ENCODE data around the gene OTUD4. TPM values are rescaled to one million over a fixed set of nuclear protein-coding genes. Genes with fewer than 3 reads are reported as not detected.
"Not testable (repeated sequence)": the region's sequence is repeated elsewhere in the genome, so short reads cannot be mapped to it uniquely, and the experiment has no call there.

Gene OTUD4, protein sequence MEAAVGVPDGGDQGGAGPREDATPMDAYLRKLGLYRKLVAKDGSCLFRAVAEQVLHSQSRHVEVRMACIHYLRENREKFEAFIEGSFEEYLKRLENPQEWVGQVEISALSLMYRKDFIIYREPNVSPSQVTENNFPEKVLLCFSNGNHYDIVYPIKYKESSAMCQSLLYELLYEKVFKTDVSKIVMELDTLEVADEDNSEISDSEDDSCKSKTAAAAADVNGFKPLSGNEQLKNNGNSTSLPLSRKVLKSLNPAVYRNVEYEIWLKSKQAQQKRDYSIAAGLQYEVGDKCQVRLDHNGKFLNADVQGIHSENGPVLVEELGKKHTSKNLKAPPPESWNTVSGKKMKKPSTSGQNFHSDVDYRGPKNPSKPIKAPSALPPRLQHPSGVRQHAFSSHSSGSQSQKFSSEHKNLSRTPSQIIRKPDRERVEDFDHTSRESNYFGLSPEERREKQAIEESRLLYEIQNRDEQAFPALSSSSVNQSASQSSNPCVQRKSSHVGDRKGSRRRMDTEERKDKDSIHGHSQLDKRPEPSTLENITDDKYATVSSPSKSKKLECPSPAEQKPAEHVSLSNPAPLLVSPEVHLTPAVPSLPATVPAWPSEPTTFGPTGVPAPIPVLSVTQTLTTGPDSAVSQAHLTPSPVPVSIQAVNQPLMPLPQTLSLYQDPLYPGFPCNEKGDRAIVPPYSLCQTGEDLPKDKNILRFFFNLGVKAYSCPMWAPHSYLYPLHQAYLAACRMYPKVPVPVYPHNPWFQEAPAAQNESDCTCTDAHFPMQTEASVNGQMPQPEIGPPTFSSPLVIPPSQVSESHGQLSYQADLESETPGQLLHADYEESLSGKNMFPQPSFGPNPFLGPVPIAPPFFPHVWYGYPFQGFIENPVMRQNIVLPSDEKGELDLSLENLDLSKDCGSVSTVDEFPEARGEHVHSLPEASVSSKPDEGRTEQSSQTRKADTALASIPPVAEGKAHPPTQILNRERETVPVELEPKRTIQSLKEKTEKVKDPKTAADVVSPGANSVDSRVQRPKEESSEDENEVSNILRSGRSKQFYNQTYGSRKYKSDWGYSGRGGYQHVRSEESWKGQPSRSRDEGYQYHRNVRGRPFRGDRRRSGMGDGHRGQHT
- 10.0 and 11.1 TPM in 2 replicates for total RNA-seq (2014; rRNA removed; shearing (Covaris generic))

DNA sequence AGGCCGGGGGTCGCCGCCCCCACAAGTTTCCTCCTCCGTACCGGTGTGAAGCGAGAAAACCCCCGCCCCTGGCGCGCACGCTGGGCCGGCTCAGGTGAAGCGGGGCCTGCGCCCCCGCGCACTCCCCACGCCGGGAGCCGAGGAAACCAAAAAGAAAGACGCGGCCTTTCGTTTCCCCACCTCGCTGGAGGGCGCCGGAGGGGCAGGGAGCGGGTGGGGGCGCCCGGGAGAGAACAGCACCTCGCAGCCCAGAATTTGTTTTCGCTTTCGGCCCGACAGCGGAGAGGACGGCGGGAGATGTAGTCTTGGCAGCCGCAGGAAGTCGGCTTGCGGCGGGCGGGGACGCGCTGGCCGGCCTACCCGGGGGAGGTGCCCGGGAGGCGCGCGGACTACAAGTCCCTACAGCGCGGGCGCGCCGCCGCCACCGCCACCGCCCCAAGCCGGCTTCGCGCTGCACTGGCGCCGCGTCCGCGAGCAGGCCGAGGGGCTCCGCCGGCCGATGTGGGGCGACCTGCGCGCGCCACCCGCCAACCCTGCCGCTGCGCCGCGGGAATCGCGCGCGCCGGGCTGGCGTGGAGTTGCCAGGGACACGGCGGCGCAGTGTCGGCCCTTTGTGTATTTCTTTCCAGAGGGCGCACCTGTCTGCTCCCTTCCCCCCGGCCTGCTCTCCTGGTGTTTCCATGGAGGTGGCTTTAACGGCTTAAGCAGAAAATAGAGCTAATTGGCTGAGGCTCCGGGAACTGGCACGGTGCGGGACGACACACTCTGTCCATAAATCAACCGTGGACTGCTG is at the start of gene OTUD4:
TSS of gene OTUD4 (minus strand) at position 292 of the 793 bp plus-strand sequence. CDS start 616 bp downstream, outside the sequence.
- peak; percentile 93 for DNase-seq (ENCODE audit: low spot score)

DNA sequence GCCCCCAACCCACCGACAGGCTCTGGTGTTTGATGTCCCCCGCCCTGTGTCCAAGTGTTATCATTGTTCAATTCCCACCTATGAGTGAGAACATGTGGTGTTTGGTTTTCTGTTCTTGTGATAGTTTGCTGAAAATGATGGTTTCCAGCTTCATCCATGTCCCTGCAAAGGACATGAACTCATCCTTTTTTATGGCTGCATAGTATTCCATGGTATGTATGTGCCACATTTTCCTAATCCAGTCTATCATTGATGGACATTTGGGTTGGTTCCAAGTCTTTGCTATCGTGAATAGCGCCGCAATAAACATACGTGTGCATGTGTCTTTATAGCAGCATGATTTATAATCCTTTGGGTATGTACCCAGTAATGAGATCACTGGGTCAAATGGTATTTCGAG is 42.8 kb upstream of the OTUD4 start:
- DNase-seq (ENCODE audit: low spot score): not testable (repeated sequence)

DNA sequence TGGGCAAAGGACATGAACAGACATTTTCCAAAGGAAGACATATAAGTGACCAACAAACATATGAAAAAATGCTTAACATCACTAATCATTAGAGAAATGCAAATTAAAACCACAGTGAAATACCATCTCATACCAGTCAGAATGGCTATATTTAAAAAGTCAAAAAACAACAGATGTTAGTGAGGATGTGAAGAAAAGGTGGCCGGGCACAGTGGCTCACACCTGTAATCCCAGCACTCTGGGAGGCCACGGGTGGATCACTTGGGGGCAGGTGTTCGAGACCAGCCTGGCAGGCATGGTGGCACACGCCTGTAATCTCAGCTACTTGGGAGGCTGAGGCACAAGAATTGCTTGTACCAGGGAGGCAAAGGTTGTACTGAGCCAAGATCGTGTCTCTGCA is 41.1 kb upstream of the OTUD4 start:
- not testable (repeated sequence) for DNase-seq (ENCODE audit: low spot score)

DNA sequence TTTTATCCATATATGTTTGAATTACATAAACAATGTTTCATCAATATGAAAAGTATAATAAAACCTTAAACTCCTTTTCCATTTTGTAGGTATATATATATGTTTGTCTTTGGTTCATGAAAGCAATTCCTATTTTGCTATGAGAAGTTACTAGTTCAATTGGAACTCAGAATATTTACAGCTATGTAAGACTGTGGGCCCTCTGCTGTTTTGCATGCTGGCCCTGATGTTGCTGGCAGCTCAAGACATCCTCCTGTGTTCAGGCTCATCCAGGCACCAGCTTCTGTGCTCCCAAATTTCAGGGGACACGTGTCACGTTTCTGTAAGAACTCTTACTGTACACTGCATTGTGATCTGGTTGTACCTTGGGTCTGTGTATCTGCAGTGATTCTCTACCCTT is 38.7 kb upstream of the OTUD4 start:
- no peak for DNase-seq (ENCODE audit: low spot score)

DNA sequence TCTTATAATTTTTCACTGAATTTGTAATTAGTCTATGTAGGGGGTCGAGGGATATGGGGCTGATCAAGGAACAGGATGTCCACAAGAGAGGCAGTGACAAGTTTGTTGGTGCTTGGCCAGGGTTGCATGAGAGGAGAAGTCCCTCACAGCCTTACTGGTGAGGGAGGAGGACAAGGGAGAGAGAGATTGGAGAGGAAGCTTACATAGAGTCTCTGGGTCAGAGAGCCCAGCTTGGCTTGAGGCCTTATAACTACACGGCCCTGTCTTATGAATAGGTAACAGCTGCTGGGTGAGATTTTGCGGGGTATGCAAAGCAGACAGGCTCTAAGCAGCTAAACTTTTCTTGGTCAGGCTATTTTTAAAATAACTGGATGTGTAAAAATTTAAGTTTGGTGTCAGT is 37.9 kb upstream of the OTUD4 start:
- DNase-seq (ENCODE audit: low spot score): no peak

DNA sequence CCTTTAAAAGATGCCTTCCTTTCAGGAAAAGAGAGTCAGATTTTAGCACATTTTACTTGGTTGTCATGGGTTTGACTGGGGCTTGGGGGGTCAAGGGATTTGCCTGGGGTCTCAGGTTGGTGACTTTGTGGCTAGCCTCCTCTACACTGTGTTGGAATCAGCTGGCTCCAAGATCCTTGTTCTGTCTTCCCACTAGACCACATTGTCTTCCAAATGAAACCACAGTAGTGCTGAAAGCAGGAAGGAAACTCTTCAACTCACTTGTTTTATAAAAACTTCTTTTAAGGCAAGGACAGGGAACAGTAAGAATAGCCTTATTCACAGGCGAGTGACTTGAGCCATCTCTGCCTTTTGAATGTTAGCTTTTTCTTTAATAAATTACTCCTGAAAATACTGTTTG is 37.0 kb upstream of the OTUD4 start:
- DNase-seq (ENCODE audit: low spot score): no peak

DNA sequence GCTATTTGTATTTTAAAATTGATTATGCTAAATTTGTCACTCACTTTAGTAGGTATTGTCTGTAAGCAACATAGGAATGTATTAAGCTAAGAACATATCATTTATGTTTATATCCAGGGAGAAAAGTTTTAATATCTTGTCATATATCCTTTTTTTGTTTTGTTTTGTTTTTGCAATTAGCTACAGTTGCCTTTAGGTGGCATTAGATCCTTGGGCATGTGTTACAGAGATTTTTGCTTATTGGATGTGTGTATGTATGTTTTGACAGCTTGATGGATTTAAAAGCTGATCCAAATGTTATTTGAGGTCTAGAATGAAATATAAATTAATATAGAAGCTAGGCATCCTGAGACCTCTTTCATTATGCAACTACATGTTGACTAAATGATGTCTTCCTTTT is 36.1 kb upstream of the OTUD4 start:
- peak; percentile 41 for DNase-seq (ENCODE audit: low spot score)

DNA sequence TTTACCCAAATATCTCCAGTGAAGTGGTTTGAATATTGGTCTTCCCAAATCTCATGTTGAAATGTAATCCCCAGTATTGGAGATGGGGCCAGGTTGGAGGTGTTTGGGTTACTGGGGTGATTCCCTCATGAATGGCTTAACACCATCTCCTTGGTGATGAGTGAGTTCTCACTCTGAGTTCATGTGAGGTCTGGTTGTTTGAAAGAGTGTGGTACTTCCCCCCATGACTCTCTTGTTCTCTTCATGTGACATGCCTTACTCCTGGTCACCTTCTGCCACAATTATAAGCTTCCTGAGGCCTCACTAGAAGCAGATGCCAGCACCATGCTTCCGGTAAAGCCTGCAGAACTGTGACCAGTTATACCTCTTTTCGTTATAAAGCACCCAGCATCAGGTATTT is 32.9 kb upstream of the OTUD4 start:
- no peak for DNase-seq (ENCODE audit: low spot score)

DNA sequence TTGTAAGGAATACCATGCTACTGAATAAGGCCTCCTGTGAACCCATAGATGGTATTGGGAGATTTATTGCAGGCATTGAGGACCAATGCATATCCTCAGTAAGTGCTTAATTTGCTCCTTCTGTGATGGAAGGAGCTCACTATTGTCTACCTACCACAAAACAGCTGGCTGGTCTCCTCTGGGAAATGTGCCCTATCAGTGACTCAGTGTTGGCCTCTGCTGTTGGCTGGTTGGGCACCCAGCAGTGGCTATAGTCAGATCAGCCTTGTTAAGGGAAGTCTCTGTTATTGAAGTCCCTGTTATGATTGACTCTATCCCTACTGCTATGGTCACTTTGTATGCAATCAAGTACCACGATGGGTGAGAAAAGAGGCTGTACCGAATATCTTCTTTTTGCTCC is 27.5 kb upstream of the OTUD4 start:
- no peak for DNase-seq (ENCODE audit: low spot score)

DNA sequence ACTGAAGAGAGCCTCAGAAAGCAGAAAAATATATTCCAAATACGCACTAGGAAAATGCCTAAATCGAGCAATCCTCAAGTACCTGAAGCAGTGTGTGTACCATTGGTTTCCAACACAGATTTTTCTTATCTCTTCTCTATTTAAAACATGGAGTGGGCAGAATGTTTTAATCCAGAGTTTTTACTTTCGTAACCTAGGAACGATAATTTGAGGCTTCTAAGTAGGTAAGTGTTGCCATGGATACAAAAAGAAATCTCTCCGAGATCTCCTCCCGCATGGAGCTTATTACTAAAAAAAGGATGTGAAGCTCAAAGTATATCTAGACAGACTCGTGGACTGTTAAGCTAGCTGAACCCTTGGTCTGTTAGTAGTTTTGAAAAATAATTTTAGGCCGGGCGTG is 23.0 kb upstream of the OTUD4 start:
- DNase-seq (ENCODE audit: low spot score): no peak

DNA sequence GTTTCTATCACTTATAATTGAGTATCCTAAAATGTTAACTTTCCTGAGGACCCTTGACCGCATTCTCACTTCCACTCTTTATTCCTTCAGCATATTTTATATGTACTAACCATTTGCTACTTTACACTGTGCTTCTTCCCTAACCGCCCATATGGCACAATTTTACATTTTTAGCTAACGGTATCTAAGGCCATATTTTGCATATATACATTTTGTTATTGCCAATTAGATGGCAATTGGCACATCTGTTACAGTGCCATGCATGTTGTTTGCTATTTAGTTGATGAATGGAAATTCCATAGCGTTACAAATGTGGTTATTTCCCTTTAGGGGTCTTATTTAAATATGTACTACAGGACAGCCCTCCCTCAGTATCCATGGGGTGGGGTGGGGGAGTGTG is 20.0 kb upstream of the OTUD4 start:
- no peak for DNase-seq (ENCODE audit: low spot score)

DNA sequence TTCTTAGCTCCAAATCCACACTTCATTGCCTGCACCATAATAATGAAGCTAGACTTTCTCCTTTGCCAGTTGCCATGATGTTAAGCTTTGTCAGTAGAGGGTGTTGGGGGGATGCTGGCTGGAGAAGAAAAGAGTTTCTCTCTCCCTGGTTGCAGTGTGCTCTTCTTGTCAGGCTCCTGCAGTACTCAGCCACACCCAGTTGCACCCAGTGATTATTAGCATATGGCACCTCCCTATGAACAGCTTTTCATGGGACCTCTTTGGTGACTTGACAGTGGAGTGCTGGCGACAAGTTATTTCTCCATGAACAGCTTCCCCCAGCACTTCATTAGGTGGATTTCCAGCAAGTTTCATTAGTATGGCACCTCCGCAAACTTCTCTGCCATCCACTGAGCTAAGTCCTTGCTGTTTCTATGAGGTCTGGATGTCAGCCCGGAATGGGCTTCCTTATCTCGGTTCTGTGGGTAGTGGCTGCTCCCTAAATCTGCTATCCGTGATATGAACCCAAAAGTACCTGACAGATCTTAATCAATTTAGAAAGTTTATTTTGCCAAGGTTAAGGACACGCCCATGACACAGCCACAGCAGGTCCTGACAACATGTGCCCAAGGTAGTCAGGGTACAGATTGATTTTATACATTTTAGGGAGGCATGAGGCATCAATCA is 18.8 kb upstream of the OTUD4 start:
- DNase-seq (ENCODE audit: low spot score): no peak

DNA sequence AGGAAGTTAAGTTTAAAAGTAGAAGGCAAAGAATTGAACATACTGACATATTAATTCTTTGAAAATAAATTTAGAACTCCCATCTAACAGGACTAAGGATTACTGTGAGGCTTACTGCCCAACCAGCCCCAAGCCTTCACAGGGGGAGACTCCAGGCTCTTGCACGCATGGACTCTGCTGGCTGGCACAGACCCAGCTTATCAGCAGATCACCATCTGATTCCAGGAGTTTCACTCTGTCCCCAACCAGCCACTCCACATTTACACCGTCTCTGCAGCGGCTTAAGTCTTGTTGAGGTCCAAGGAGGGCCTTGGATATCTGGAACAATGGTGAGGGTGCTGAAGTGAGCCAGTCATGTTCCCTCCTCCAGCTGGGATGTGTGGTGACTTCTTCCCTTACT is 16.4 kb upstream of the OTUD4 start:
- DNase-seq (ENCODE audit: low spot score): peak; percentile 58

DNA sequence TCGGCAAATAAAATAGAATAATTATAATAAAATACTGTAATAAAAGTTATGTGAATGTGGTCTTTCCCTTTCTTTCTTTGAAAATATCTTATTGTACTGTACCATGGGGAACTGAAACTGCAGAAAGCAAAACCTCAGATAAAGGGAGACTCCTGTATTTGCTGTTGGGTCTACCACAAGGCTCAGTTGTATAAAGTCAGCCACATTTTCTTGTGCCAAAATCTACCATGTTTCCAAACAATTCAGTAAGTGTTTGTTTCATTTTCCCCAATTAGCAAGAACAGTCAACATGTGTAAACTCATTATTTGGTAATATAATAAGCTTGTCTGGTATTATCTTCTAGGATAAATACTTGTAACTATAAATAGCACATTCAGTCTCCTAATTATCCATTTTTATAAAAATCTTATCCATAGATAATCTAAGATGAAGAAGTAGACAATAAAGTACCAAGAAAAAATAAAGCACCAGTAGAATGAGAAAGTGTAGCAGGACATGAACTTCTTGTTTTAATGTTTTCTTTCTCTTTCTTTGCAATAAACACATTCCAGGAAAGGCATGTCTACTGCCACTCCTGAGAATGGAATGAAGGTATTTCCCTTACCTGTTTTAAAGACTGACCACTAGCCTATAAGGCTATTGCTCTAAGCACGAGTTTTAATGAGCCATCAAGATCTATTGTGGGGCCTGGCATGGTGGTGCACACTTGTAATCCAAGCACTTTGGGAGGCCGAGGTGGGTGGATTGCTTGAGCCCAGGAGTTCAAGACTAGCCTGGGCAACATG is 15.0 kb upstream of the OTUD4 start:
- DNase-seq (ENCODE audit: low spot score): peak; percentile 44

DNA sequence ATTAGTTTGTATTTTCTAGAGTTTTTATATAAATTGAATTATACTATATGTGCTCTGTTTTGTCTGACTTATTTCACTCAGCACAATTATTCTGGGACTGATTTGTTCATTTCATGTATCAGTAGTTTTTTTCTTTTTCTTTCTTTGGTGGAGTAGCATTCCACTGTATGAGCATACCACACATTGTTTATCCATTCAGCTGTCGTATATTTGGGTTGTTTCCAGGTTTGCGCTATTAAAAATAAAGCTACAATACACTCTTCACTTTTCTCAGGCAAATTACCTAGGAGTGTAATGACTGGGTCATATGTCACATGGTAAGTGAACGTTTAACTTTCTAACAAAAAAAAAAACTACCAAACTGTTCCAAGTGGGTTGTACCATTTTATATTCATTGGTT is 9.6 kb upstream of the OTUD4 start:
- no peak for DNase-seq (ENCODE audit: low spot score)

DNA sequence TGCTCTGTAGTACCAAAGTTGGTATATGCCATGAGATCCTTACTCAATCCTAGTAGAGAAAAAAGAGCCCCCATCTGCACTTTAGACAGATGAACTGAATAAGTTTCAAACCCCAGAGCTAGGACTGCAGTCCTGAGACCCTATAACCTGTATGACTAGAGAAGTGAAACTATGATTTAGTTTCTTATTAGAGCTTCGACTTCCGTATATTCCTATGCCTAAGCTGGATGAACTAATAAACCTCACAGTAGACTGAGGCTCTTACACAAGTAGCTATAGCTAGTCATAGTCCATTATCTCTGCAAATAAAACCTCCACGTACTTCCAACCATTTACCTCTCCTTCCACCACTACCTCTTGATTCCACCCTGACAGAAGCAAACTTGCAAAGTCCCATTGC is 6.3 kb upstream of the OTUD4 start:
- DNase-seq (ENCODE audit: low spot score): no peak

DNA sequence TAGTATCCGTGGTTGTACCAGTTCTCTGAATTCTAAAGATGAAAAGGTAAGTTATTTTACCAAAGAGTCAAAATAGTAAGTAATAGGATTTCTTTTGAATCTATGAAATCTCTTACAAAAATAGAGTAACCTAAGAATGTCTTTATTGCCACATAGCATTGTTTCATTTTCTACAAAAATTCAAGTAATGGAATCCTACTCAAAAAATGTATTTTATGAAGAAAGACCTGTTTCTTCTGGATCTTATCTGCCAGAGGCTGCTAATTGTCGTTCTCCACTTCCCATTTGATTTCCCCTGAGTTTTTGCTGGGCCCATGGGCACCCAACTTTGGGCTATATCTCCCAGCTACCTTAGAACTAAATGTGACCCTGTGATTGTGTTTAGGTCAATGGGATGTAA is 3.2 kb upstream of the OTUD4 start:
- no peak for DNase-seq (ENCODE audit: low spot score)

DNA sequence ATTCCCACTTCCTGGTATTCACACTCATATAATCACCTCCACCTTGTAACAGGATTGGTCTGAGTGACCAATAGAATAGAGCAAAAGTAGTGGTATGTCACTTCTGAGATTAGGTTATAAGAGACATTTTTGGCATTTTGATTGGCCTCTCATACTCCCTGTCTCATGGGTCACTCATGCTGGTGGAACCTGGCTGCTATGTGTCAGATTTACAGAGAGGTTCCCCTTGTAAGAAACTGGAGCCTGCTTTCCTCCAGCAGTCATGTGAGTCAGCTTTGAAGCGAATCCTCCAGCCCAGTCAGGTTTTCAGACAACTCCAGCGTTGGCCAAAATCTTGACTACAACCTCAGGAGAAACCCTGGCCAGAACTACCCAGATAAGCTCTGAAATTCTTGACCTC is 2.6 kb upstream of the OTUD4 start:
- no peak for DNase-seq (ENCODE audit: low spot score)

DNA sequence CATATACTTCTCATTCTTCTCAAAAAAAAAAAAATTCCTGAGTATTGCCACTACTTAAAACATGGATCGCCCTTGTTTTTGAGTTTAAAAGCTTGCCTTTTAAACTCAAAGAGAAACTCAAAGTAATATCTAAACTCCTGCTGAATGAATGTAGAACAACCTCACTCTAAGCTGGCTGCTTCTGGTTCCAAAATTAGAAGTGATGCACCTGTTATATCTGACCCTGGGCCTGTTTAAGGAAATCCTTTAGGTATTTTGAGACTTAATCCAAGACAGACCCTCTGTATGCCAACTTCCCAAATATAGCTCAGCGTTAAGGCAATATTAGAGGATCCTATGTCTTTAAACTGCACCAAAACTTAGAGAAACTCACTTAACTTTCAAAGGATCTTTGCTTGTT is 1.8 kb upstream of the OTUD4 start:
- no peak for DNase-seq (ENCODE audit: low spot score)

DNA sequence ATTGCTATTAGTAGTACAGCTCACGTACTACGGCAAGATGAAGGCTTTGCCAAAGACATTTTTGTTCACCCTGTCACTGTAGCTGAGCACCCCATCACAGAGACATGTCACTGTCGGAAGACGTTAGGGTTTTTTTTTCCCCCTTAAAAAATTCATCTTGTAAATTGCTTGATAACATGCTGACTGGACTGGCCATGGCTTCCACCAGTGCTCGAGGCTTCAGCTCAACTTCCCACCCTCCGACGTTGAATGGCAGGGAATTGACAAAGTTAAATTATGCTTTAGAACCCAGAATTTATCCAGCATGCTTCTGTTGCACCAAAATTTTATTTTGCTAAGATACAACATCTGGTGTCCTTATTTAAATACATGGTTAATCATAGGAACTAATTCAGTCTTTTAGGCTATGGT is 707 bp upstream of the OTUD4 start:
- DNase-seq (ENCODE audit: low spot score): no peak
